NT2/D1 (cell line): Measurements from ENCODE around the gene XRCC4.

Experiments used
- SUZ12 ChIP-seq: IDR thresholded peaks from 2 replicates; pipeline ENCODE4 v1.6.1; 2011; ENCODE audit not compliant: insufficient read length, insufficient read depth; ENCODE audit errors: extremely low read depth
- ZNF274 ChIP-seq: IDR thresholded peaks from 2 replicates; pipeline ENCODE4 v1.6.1; 2011; ENCODE audit warnings: mild to moderate bottlenecking, low read depth, low read length

- TF ChIP-seq ZNF274: no peak
- TF ChIP-seq SUZ12: no peak
Measured at GRCh38 chr5:83036991-83037575, 40.3 kb upstream of the XRCC4 start.
